NCI-H2029 (cell line): Measurements from ENCODE around the gene CBX6.

Experiments used
- DNase-seq: peaks from one replicate; lab custom pipeline; 2025; lab: John Stamatoyannopoulos, UW

CBX6 gene

GRCh38 chr22:38819387-38819940 lies 52.6 kb downstream of the CBX6 start:
- no peak for DNase-seq

DNA sequence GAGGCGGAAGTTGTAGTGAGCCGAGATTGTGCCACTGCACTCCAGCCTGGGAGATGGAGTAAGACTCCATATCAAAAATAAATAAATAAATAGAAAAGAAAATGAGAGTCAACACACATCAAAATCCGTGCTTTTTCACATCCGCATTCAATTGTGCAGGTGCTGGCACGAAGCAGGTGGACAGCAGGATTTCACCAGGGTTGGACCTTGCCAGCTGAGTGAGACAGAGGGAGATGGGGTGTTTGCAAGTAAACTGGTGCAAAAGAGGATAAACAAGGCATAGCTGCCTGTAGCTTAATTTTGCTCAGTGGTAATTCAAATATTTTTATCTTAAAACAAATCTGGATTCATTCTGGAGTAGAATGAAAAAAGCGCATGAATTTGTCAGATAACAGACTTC lies 54.8 kb downstream of the CBX6 start:
- no peak for DNase-seq

- DNase-seq, result no peak
Observed at GRCh38 chr22:38815842-38816241, 56.2 kb downstream of the CBX6 start.
